Measurements from ENCODE around the gene NLK. TPM values are rescaled to one million over a fixed set of nuclear protein-coding genes. Genes with fewer than 3 reads are reported as not detected.

NLK gene
- total and polyA plus RNA-seq, 2 donors (not counting 3 experiments of a cell fraction or from before 2014, with no cell fraction given) = 23.8 to 34.2 TPM

DNA sequence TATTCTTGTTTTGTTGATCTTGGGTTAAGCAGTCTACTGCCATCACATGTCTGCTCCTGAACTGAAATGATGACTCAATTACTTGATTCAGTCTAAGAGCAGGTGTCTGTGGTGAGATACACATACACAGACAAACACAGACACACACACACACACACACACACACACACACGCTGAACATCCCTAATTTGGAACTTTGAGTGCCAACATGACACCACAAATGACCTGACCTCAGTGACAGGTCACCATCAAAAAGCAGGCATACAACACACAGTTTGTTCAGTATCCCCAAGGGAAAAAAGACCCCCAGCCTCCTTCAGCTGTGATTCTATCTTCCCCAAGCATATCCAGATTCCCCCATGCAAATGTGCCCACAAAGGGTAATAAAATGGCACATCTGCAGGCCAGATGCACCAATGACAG lies 146.4 kb downstream of the NLK start:
- H3K36me3 ChIP-seq (ENCODE audit: control insufficient read depth in 2 of 2, extremely low read depth in 1 of 2, insufficient read depth in 2 of 2, low read length in 2 of 2) = peaks cover 4 to 11% of the 10 kb centered on the region in 2 experiments
- peaks cover 11% of the 10 kb centered on the region for H3K4me1 ChIP-seq (ENCODE audit: control insufficient read depth, extremely low read depth, insufficient read depth, low read length)
- FAIRE-seq (no peak), DNase-seq (ENCODE audit: low read depth, low spot score) (peak; percentile 33)
- H3K79me2 ChIP-seq (ENCODE audit: control insufficient read depth, insufficient read depth, low read length) = no peaks in the 10 kb centered on the region
- H3K9me3 ChIP-seq (replicated peaks; ENCODE audit: control insufficient read depth, insufficient read depth, low read length) = no peaks in the 10 kb centered on the region
- no peak overlapping the region for H3K4me2 ChIP-seq (ENCODE audit: insufficient read depth, low read length)
- dilution Hi-C loops (cut with MboI; ENCODE audit: extremely low pct_ligation_motif_present, low sequenced_read_pairs) = no loop called here
- H3K27ac ChIP-seq (ENCODE audit: insufficient read depth, low read depth, low read length) = no peak overlapping the region
- no peak overlapping the region for H3K4me3 ChIP-seq (replicated peaks in 1 of 3; ENCODE audit: insufficient read depth in 1 of 3, low read depth in 1 of 3, low read length in 3 of 3)
- no peak overlapping the region for H2AFZ ChIP-seq (ENCODE audit: low read depth, low read length)
- no peaks in the 10 kb centered on the region for H3K9me1 ChIP-seq (replicated peaks; ENCODE audit: control insufficient read depth, extremely low read depth, insufficient read depth, low read length)
- no peak overlapping the region for H3K9ac ChIP-seq (replicated peaks; ENCODE audit: extremely low read depth, insufficient read depth, low read length)
- ChIA-PET POLR2A (no interaction called here), CTCF (no interaction called here)
- intact Hi-C loops (cut with micrococcal nuclease) = no loop called here
- H3K27me3 ChIP-seq (ENCODE audit: control insufficient read depth in 2 of 2, insufficient read depth in 2 of 2, low read length in 2 of 2) = no peaks in the 10 kb centered on the region
- TF ChIP-seq JUN (IDR thresholded peaks at IDR 0.05; ENCODE audit: borderline replicate concordance, insufficient read depth, insufficient read length, low read depth) (no peak), FOS (IDR thresholded peaks at IDR 0.05; ENCODE audit: borderline replicate concordance, insufficient read depth, low read length) (no peak), MAX (IDR thresholded peaks at IDR 0.05; ENCODE audit: insufficient read depth, insufficient read length) (no peak), MYC (IDR thresholded peaks at IDR 0.05; ENCODE audit: low read depth, low read length) (no peak), GATA2 (IDR thresholded peaks at IDR 0.05; ENCODE audit: insufficient read depth, insufficient read length, low read depth, low read length) (no peak), POLR2A (IDR thresholded peaks at IDR 0.05; ENCODE audit: low read depth, low read length) (no peak), POLR2AphosphoS5 (IDR thresholded peaks at IDR 0.05; ENCODE audit: insufficient read depth, low read depth, low read length) (no peak), EZH2 (IDR thresholded peaks at IDR 0.05; ENCODE audit: borderline replicate concordance, low read depth, low read length, severe bottlenecking) (no peak)
- TF ChIP-seq, protein P1, sequence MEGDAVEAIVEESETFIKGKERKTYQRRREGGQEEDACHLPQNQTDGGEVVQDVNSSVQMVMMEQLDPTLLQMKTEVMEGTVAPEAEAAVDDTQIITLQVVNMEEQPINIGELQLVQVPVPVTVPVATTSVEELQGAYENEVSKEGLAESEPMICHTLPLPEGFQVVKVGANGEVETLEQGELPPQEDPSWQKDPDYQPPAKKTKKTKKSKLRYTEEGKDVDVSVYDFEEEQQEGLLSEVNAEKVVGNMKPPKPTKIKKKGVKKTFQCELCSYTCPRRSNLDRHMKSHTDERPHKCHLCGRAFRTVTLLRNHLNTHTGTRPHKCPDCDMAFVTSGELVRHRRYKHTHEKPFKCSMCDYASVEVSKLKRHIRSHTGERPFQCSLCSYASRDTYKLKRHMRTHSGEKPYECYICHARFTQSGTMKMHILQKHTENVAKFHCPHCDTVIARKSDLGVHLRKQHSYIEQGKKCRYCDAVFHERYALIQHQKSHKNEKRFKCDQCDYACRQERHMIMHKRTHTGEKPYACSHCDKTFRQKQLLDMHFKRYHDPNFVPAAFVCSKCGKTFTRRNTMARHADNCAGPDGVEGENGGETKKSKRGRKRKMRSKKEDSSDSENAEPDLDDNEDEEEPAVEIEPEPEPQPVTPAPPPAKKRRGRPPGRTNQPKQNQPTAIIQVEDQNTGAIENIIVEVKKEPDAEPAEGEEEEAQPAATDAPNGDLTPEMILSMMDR (IDR thresholded peaks at IDR 0.05; ENCODE audit: extremely low read depth in 1 of 2, insufficient read depth in 1 of 2, low read depth in 1 of 2, low read length in 2 of 2) = no peak
- BruUV-seq (replicated peaks) = no TSS peak
- no peaks in the 10 kb centered on the region for H4K20me1 ChIP-seq (replicated peaks; ENCODE audit: control insufficient read depth, extremely low read depth, insufficient read depth, low read length)

Measured in endothelial cell of umbilical vein (primary cell).